OCI-LY7 (cell line): ENCODE measurements around the gene CASQ1. TPM values are rescaled to one million over a fixed set of nuclear protein-coding genes. Genes with fewer than 3 reads are reported as not detected.

ENCODE experiments used
- BruUV-seq: library from RNA; stranded (reverse); fragments of 400-500 nt; replicated peaks from 2 replicates; lab custom pipeline; 2021; lab: Mats Ljungman, UMichigan
- CTCF ChIA-PET: fragments of 300-600 bp; sonication (Branson Sonifier 250); formaldehyde crosslinking; loops from one replicate; lab custom pipeline; 2022; ENCODE audit warnings: antibody characterized with exemption; ENCODE audit not compliant: unreplicated experiment; lab: Charles Lee
- POLR2A ChIA-PET: fragments of 300-600 bp; sonication (Branson Sonifier 250); formaldehyde crosslinking; loops from one replicate; lab custom pipeline; 2022; ENCODE audit warnings: antibody characterized with exemption; lab: Charles Lee
- DNase-seq: peaks from one replicate; pipeline ENCODE4 v3.0.0-alpha.2; 2015; ENCODE audit warnings: low spot score
- H2AFZ ChIP-seq: fragments of 200-600 bp; sonication (generic), shearing (Covaris generic); 2 replicates; pipeline ENCODE4 v1.6.1; 2014; ENCODE audit warnings: mild to moderate bottlenecking, antibody characterized with exemption, low read length, moderate library complexity
- H3K27ac ChIP-seq: fragments of 200-600 bp; sonication (generic); 2 replicates; pipeline ENCODE4 v1.5.1; 2014; ENCODE audit warnings: mixed run types, low read depth, mild to moderate bottlenecking, moderate library complexity, low read length, inconsistent platforms; ENCODE audit not compliant: poor library complexity, severe bottlenecking
- H3K36me3 ChIP-seq: fragments of 200-600 bp; sonication (generic); 2 replicates; pipeline ENCODE4 v1.6.1; 2014; ENCODE audit warnings: mild to moderate bottlenecking, antibody characterized with exemption, low read length, moderate library complexity, mixed read lengths; ENCODE audit not compliant: insufficient read depth
- H3K4me1 ChIP-seq: fragments of 200-600 bp; sonication (generic); 2 replicates; pipeline ENCODE4 v1.5.1; 2014; ENCODE audit warnings: mild to moderate bottlenecking, low read length; ENCODE audit not compliant: insufficient read depth, poor library complexity, severe bottlenecking
- H3K4me2 ChIP-seq: fragments of 200-600 bp; sonication (generic); 2 replicates; pipeline ENCODE4 v1.6.1; 2014; ENCODE audit warnings: mild to moderate bottlenecking, low read length
- H3K4me3 ChIP-seq: fragments of 200-600 bp; sonication (generic); 2 replicates; pipeline ENCODE4 v1.5.1; 2014; ENCODE audit warnings: mild to moderate bottlenecking, low read depth, low read length; ENCODE audit not compliant: poor library complexity, severe bottlenecking
- H3K79me2 ChIP-seq: fragments of 200-600 bp; sonication (generic); 2 replicates; pipeline ENCODE4 v1.6.1; 2016; ENCODE audit warnings: low read depth, mild to moderate bottlenecking, low read length, moderate library complexity, mixed read lengths; ENCODE audit not compliant: insufficient read depth
- H3K9me2 ChIP-seq: fragments of 200-600 bp; sonication (generic); 2 replicates; pipeline ENCODE4 v1.6.1; 2016; ENCODE audit warnings: mild to moderate bottlenecking, low read length, mixed read lengths; ENCODE audit not compliant: insufficient read depth
- H3K9me3 ChIP-seq: fragments of 200-600 bp; sonication (generic); 2 replicates; pipeline ENCODE4 v1.6.1; 2014; ENCODE audit warnings: mild to moderate bottlenecking, mixed run types, low read length, mixed read lengths
- H4K20me1 ChIP-seq: fragments of 200-600 bp; sonication (generic); 2 replicates; pipeline ENCODE4 v1.6.1; 2014; ENCODE audit warnings: mild to moderate bottlenecking, antibody characterized with exemption, low read length, moderate library complexity, mixed read lengths; ENCODE audit not compliant: insufficient read depth
- EZH2phosphoT487 ChIP-seq: fragments of 200-600 bp; sonication (generic); IDR thresholded peaks from 2 replicates; pipeline ENCODE4 v1.6.1; 2018; ENCODE audit warnings: low read depth, borderline replicate concordance, mild to moderate bottlenecking, mixed run types, antibody characterized with exemption, low read length, moderate library complexity, mixed read lengths
- intact Hi-C: fragments of 100-400 bp; cut with micrococcal nuclease; formaldehyde crosslinking; loops from one replicate; pipeline ENCODE4 v1.10.0; 2022; ENCODE audit not compliant: unreplicated experiment
- total RNA-seq, 2 experiments: library from RNA; depleted of rRNA in 1 of 2; stranded (reverse); fragments of >200 nt in 1 of 2; shearing (Covaris generic) in 1 of 2; gene quantifications; 2 replicates each; pipeline ENCODE4 v1.2.3, GENCODE V29; 2014 to 2022
- TF ChIP-seq, protein P1 (sequence below): fragments of 200-600 bp; sonication (generic); conservative IDR thresholded peaks from 2 replicates; pipeline ENCODE4 v1.5.1; 2014; ENCODE audit warnings: mild to moderate bottlenecking, antibody characterized with exemption, low read length, moderate library complexity, mixed read lengths

CASQ1 gene
- total RNA-seq, 2 experiments from 2014 or later = not detected

DNA sequence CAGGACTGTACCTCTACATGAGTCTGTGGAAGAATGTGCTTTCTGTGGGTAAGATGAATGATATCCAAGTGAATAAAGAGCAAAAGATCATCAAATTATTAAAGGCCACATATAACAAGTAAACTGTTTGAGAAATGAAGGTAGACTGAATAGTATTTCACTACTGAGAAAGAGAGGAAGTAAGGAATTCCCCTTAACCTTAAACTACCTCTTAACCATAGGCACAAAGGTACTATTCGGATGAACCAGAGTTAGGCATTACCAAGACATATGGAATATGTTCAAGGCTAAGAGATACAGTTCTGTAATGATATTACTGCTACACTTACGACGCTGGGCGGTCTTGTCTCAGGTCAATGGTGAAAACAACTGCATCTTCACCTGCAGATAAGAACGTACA lies 46.4 kb downstream of the CASQ1 start:
- no peak overlapping the region for H2AFZ ChIP-seq
- H3K4me1 ChIP-seq = no peaks in the 10 kb centered on the region
- DNase-seq = no peak
- H3K79me2 ChIP-seq = no peaks in the 10 kb centered on the region
- H3K36me3 ChIP-seq = peaks cover 89% of the 10 kb centered on the region
- no peak overlapping the region for H3K4me2 ChIP-seq
- CTCF ChIA-PET = no interaction called here
- no peaks in the 10 kb centered on the region for H3K9me2 ChIP-seq
- no peak for TF ChIP-seq EZH2phosphoT487
- TF ChIP-seq, protein P1, sequence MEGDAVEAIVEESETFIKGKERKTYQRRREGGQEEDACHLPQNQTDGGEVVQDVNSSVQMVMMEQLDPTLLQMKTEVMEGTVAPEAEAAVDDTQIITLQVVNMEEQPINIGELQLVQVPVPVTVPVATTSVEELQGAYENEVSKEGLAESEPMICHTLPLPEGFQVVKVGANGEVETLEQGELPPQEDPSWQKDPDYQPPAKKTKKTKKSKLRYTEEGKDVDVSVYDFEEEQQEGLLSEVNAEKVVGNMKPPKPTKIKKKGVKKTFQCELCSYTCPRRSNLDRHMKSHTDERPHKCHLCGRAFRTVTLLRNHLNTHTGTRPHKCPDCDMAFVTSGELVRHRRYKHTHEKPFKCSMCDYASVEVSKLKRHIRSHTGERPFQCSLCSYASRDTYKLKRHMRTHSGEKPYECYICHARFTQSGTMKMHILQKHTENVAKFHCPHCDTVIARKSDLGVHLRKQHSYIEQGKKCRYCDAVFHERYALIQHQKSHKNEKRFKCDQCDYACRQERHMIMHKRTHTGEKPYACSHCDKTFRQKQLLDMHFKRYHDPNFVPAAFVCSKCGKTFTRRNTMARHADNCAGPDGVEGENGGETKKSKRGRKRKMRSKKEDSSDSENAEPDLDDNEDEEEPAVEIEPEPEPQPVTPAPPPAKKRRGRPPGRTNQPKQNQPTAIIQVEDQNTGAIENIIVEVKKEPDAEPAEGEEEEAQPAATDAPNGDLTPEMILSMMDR = no peak
- H3K9me3 ChIP-seq = no peaks in the 10 kb centered on the region
- POLR2A ChIA-PET = no interaction called here
- H3K27ac ChIP-seq = no peak overlapping the region
- H4K20me1 ChIP-seq = 0 out of 2 replicates have a peak, but pooled peaks cover 3% of the 10 kb centered on the region
- no peak overlapping the region for H3K4me3 ChIP-seq
- intact Hi-C loops = no loop called here
- no TSS peak for BruUV-seq

DNA sequence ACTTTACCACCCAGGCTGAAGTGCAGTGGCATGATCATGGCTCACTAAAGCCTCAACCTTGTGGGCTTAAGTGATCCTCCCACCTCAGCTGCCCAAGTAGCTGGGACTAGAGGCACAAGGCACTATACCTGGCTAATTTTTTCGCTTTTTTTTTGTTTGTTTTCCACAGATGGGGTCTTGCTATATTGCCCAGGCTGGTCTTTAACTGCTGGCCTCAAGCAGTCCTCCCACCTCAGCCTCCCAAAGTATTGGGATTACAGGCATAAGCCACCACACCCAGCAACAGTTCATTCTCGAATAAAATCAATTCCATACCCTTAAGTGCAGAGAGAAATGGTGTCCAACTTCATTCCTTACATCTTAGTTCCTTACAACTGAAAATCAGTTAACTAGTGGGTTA lies 47.2 kb downstream of the CASQ1 start:
- CTCF ChIA-PET = no interaction called here
- H4K20me1 ChIP-seq = 0 out of 2 replicates have a peak, but pooled peaks cover 3% of the 10 kb centered on the region
- no peaks in the 10 kb centered on the region for H3K4me1 ChIP-seq
- no TSS peak for BruUV-seq
- no peak overlapping the region for H3K4me3 ChIP-seq
- H2AFZ ChIP-seq = no peak overlapping the region
- H3K4me2 ChIP-seq = no peak overlapping the region
- H3K79me2 ChIP-seq = no peaks in the 10 kb centered on the region
- no peaks in the 10 kb centered on the region for H3K9me2 ChIP-seq
- no peaks in the 10 kb centered on the region for H3K9me3 ChIP-seq
- DNase-seq = no peak
- TF ChIP-seq, protein P1 = no peak
- TF ChIP-seq EZH2phosphoT487 = no peak
- POLR2A ChIA-PET = interaction anchor here (1.2 kb wide), 1 partner anchor 9 kb away, joined by 3 read pairs; no protein-coding TSS in a partner anchor
- intact Hi-C loops = no loop called here
- H3K27ac ChIP-seq = no peak overlapping the region
- H3K36me3 ChIP-seq = peaks cover 92% of the 10 kb centered on the region

DNA sequence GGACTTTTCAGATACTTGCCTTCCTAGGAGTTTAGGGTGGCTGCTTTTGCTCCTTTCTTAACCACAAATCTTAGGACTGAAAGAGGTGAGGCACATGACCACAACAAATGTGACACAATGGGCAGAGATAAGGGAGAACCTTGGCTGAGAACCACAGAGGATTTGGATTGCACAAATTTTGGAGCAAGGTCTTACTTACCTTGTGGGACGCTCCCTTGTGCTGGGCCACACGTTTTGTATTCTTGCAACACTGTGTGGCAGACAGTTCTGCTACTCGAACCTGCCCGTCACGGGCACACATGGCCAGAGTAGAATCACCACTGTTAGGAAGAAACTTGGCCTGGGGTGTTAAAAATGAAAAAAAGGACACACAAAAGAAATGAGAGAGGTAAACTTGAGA lies 48.0 kb downstream of the CASQ1 start:
- ChIA-PET POLR2A (interaction anchor here (1.1 to 1.2 kb wide), 2 partner anchors 10 to 13 kb away, joined by 3 to 4 read pairs; no protein-coding TSS in a partner anchor), CTCF (interaction anchor here (0.8 kb wide), 1 partner anchor 11 kb away, joined by 3 read pairs; no protein-coding TSS in a partner anchor)
- no peak for DNase-seq
- no peaks in the 10 kb centered on the region for H3K79me2 ChIP-seq
- no peak overlapping the region for H2AFZ ChIP-seq
- intact Hi-C loops = no loop called here
- no peak overlapping the region for H3K4me2 ChIP-seq
- H4K20me1 ChIP-seq = 0 out of 2 replicates have a peak, but pooled peaks cover 3% of the 10 kb centered on the region
- H3K9me2 ChIP-seq = no peaks in the 10 kb centered on the region
- peaks cover 93% of the 10 kb centered on the region for H3K36me3 ChIP-seq
- H3K4me1 ChIP-seq = no peaks in the 10 kb centered on the region
- no peak for TF ChIP-seq EZH2phosphoT487
- TF ChIP-seq, protein P1 = no peak
- H3K4me3 ChIP-seq = no peak overlapping the region
- BruUV-seq = no TSS peak
- H3K9me3 ChIP-seq = no peaks in the 10 kb centered on the region
- no peak overlapping the region for H3K27ac ChIP-seq
